C4-2B (cell line): ENCODE measurements around the gene CCSER1.

Experiments
- CTCF ChIP-seq: fragments of 450-650 bp; conservative IDR thresholded peaks from 2 replicates; pipeline ENCODE4 v1.5.1; 2017; ENCODE audit warnings: mild to moderate bottlenecking
- ZFX ChIP-seq: fragments of 450-650 bp; IDR thresholded peaks from 2 replicates; pipeline ENCODE4 v1.6.1; 2017

GRCh38 chr4:90425893-90426292, 298.7 kb downstream of the CCSER1 start:
- TF ChIP-seq CTCF (no peak), ZFX (no peak)
